ENCODE results near the gene ELMO1. TPM values are rescaled to one million over a fixed set of nuclear protein-coding genes. Genes with fewer than 3 reads are reported as not detected.

ELMO1 gene
- total RNA-seq, 1 experiment from 2014 or later = not detected

GRCh38 chr7:36881233-36881874 is 567.3 kb downstream of the ELMO1 start:
- H3K27me3 ChIP-seq (replicated peaks; ENCODE audit: insufficient read depth, low read depth, low read length, poor library complexity) = peaks cover 8% of the 10 kb centered on the region
- no TSS peak for BruUV-seq (replicated peaks)
- H3K36me3 ChIP-seq (ENCODE audit: insufficient read depth, low read length, poor library complexity, severe bottlenecking) = no peaks in the 10 kb centered on the region
- TF ChIP-seq CTCF (conservative IDR thresholded peaks at IDR 0.05; ENCODE audit: low read depth, low read length) = no peak
- no peak for TF ChIP-seq EZH2 (IDR thresholded peaks at IDR 0.05; ENCODE audit: borderline replicate concordance, low read depth, low read length, poor library complexity, severe bottlenecking)
- intact Hi-C loops (cut with micrococcal nuclease; ENCODE audit: unreplicated experiment) = no loop called here
- no peak overlapping the region for H3K27ac ChIP-seq (ENCODE audit: low read depth, low read length, poor library complexity, severe bottlenecking)
- no peak for DNase-seq (ENCODE audit: low spot score)
- no peaks in the 10 kb centered on the region for H3K4me1 ChIP-seq (ENCODE audit: insufficient read depth, low read length, poor library complexity, severe bottlenecking)
- ChIA-PET POLR2A (ENCODE audit: low non-redundant PET) (no interaction called here), CTCF (no interaction called here)
- H3K4me3 ChIP-seq (ENCODE audit: low read depth, low read length, poor library complexity, severe bottlenecking) = no peak overlapping the region
- no peaks in the 10 kb centered on the region for H3K9me3 ChIP-seq (ENCODE audit: low read depth, low read length, poor library complexity, severe bottlenecking)

- Histone ChIP-seq H3K36me3 (ENCODE audit: insufficient read depth, low read length, poor library complexity, severe bottlenecking) (no peaks in the 10 kb centered on the region), H3K4me1 (ENCODE audit: insufficient read depth, low read length, poor library complexity, severe bottlenecking) (no peaks in the 10 kb centered on the region), H3K27ac (ENCODE audit: low read depth, low read length, poor library complexity, severe bottlenecking) (no peak overlapping the region), H3K27me3 (replicated peaks; ENCODE audit: insufficient read depth, low read depth, low read length, poor library complexity) (peaks cover 8% of the 10 kb centered on the region), H3K9me3 (ENCODE audit: low read depth, low read length, poor library complexity, severe bottlenecking) (no peaks in the 10 kb centered on the region), H3K4me3 (ENCODE audit: low read depth, low read length, poor library complexity, severe bottlenecking) (no peak overlapping the region)
- BruUV-seq (replicated peaks) = no TSS peak
- intact Hi-C loops (cut with micrococcal nuclease; ENCODE audit: unreplicated experiment) = no loop called here
- no peak for TF ChIP-seq EZH2 (IDR thresholded peaks at IDR 0.05; ENCODE audit: borderline replicate concordance, low read depth, low read length, poor library complexity, severe bottlenecking)
- TF ChIP-seq CTCF (conservative IDR thresholded peaks at IDR 0.05; ENCODE audit: low read depth, low read length) = no peak
- ChIA-PET CTCF (no interaction called here), POLR2A (ENCODE audit: low non-redundant PET) (no interaction called here)
- no peak for DNase-seq (ENCODE audit: low spot score)
These were observed 568.6 kb downstream of the ELMO1 start for GRCh38 chr7:36880108-36880507.

GRCh38 chr7:36879021-36879420 is 569.6 kb downstream of the ELMO1 start:
- DNase-seq (ENCODE audit: low spot score) = no peak
- Histone ChIP-seq H3K36me3 (ENCODE audit: insufficient read depth, low read length, poor library complexity, severe bottlenecking) (no peaks in the 10 kb centered on the region), H3K27ac (ENCODE audit: low read depth, low read length, poor library complexity, severe bottlenecking) (no peak overlapping the region), H3K27me3 (replicated peaks; ENCODE audit: insufficient read depth, low read depth, low read length, poor library complexity) (peaks cover 8% of the 10 kb centered on the region), H3K4me1 (ENCODE audit: insufficient read depth, low read length, poor library complexity, severe bottlenecking) (no peaks in the 10 kb centered on the region), H3K4me3 (ENCODE audit: low read depth, low read length, poor library complexity, severe bottlenecking) (no peak overlapping the region), H3K9me3 (ENCODE audit: low read depth, low read length, poor library complexity, severe bottlenecking) (no peaks in the 10 kb centered on the region)
- ChIA-PET CTCF (no interaction called here), POLR2A (ENCODE audit: low non-redundant PET) (no interaction called here)
- intact Hi-C loops (cut with micrococcal nuclease; ENCODE audit: unreplicated experiment) = no loop called here
- TF ChIP-seq CTCF (conservative IDR thresholded peaks at IDR 0.05; ENCODE audit: low read depth, low read length) (no peak), EZH2 (IDR thresholded peaks at IDR 0.05; ENCODE audit: borderline replicate concordance, low read depth, low read length, poor library complexity, severe bottlenecking) (no peak)
- BruUV-seq (replicated peaks) = no TSS peak

Measured in A673 (cell line).